Measurements from ENCODE around the gene ARID3C.

ARID3C gene

GRCh38 chr9:34588671-34589635, 39.9 kb downstream of the ARID3C start:
- H3K27ac ChIP-seq = no peak overlapping the region
- no peak for DNase-seq
- peaks cover 96% of the 10 kb centered on the region for H3K27me3 ChIP-seq (replicated peaks)
- in situ Hi-C loops (cut with HindIII; ENCODE audit: low pct_ligation_motif_present, low sequenced_read_pairs) = no loop called here
- no peak overlapping the region for H3K4me3 ChIP-seq (ENCODE audit: low read depth, low read length)
- H3K36me3 ChIP-seq (replicated peaks) = no peaks in the 10 kb centered on the region
- TF ChIP-seq CTCF (IDR thresholded peaks at IDR 0.05; ENCODE audit: low read depth, low read length, missing control alignments) = no peak

GRCh38 chr9:34587271-34587670, 41.6 kb downstream of the ARID3C start:
- peaks cover 93% of the 10 kb centered on the region for H3K27me3 ChIP-seq (replicated peaks)
- H3K36me3 ChIP-seq (replicated peaks) = no peaks in the 10 kb centered on the region
- no peak overlapping the region for H3K4me3 ChIP-seq (ENCODE audit: low read depth, low read length)
- in situ Hi-C loops (cut with HindIII; ENCODE audit: low pct_ligation_motif_present, low sequenced_read_pairs) = no loop called here
- H3K27ac ChIP-seq = no peak overlapping the region
- no peak for TF ChIP-seq CTCF (IDR thresholded peaks at IDR 0.05; ENCODE audit: low read depth, low read length, missing control alignments)
- DNase-seq = no peak

GRCh38 chr9:34585946-34586669, 42.8 kb downstream of the ARID3C start:
- peaks cover 87% of the 10 kb centered on the region for H3K27me3 ChIP-seq (replicated peaks)
- H3K36me3 ChIP-seq (replicated peaks) = no peaks in the 10 kb centered on the region
- H3K27ac ChIP-seq = no peak overlapping the region
- DNase-seq = no peak
- in situ Hi-C loops (cut with HindIII; ENCODE audit: low pct_ligation_motif_present, low sequenced_read_pairs) = no loop called here
- no peak overlapping the region for H3K4me3 ChIP-seq (ENCODE audit: low read depth, low read length)
- no peak for TF ChIP-seq CTCF (IDR thresholded peaks at IDR 0.05; ENCODE audit: low read depth, low read length, missing control alignments)

- Histone ChIP-seq H3K4me3 (ENCODE audit: low read depth, low read length) (no peak overlapping the region), H3K27ac (no peak overlapping the region), H3K27me3 (replicated peaks) (peaks cover 85% of the 10 kb centered on the region), H3K36me3 (replicated peaks) (no peaks in the 10 kb centered on the region)
- in situ Hi-C loops (cut with HindIII; ENCODE audit: low pct_ligation_motif_present, low sequenced_read_pairs) = no loop called here
- no peak for TF ChIP-seq CTCF (IDR thresholded peaks at IDR 0.05; ENCODE audit: low read depth, low read length, missing control alignments)
- DNase-seq = no peak
Measured at GRCh38 chr9:34584970-34585369, 43.9 kb downstream of the ARID3C start.

- no peak for DNase-seq
- in situ Hi-C loops (cut with HindIII; ENCODE audit: low pct_ligation_motif_present, low sequenced_read_pairs) = no loop called here
- Histone ChIP-seq H3K27me3 (replicated peaks) (peaks cover 83% of the 10 kb centered on the region), H3K27ac (no peak overlapping the region), H3K36me3 (replicated peaks) (no peaks in the 10 kb centered on the region), H3K4me3 (ENCODE audit: low read depth, low read length) (no peak overlapping the region)
- TF ChIP-seq CTCF (IDR thresholded peaks at IDR 0.05; ENCODE audit: low read depth, low read length, missing control alignments) = no peak
Measured at GRCh38 chr9:34582787-34583186, 46.1 kb downstream of the ARID3C start.

Measured in brain microvascular endothelial cell (primary cell).